ENCODE measurements around the gene POR. TPM values are rescaled to one million over a fixed set of nuclear protein-coding genes. Genes with fewer than 3 reads are reported as not detected.
"Not testable (repeated sequence)": the region's sequence is repeated elsewhere in the genome, so short reads cannot be mapped to it uniquely, and the experiment has no call there.

POR gene
- polyA plus RNA-seq, 1 of the 3 experiments (the other 2 are of a cell fraction), result 68.7 TPM

DNA sequence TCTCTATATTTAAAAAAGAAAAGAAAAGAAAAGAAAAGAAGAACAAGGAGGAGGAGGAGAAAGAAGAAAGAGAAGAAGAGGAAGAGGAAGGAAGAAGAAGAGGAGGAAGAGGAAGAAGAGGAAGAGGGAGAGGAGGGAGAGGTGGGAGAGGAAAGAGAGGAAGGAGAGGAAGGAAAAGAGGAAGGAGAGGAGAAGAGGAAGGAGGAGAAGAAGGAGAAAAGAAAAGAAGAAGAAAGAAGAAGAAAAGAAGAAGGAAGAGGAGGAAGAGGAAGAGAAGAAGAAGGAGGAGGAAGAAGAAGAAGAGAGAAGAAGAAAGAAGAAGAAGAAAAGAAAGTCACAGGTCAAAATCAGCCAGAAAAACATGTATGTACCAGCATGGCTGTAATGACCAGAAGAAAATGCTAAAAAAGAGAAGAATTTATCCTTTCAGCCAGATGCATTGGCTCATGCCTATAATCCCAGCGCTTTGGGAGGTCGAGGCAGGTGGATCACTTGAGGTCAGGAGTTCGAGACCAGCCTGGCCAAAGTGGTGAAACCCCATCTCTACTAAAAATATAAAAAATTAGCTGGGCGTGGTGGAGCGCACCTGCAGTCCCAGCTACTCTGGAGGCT lies 5.3 kb upstream of the POR start:
- no peak for DNase-seq
- no peak overlapping the region for H2AFZ ChIP-seq (ENCODE audit: low read depth)
- H3K9me3 ChIP-seq, result no peaks in the 10 kb centered on the region
- no peak overlapping the region for H3K4me2 ChIP-seq
- no peak overlapping the region for H3K4me3 ChIP-seq (ENCODE audit: low read depth in 2 of 2, low read length in 1 of 2)
- no peaks in the 10 kb centered on the region for H4K20me1 ChIP-seq (ENCODE audit: insufficient read depth)
- no peaks in the 10 kb centered on the region for H3K79me2 ChIP-seq (ENCODE audit: insufficient read depth)
- CTCF ChIA-PET, result interaction anchor here (1.3 to 4.9 kb wide), 2 partner anchors 43 to 111 kb away, joined by 6 to 15 read pairs; no protein-coding TSS in a partner anchor
- 68% methylated on average over 5 of the region's 5 CpGs for WGBS (ENCODE audit: low lambda C conversion rate)
- H3F3A ChIP-seq (replicated peaks; ENCODE audit: insufficient read depth), result peaks cover 9% of the 10 kb centered on the region
- TF ChIP-seq EP300 (IDR thresholded peaks at IDR 0.05; ENCODE audit: borderline replicate concordance in 1 of 2, low read depth in 1 of 2, low read length in 1 of 2), result no peak
- no peak for TF ChIP-seq POLR2AphosphoS5 (IDR thresholded peaks at IDR 0.05; ENCODE audit: low read depth, low read length)
- no peak for TF ChIP-seq MEF2A (IDR thresholded peaks at IDR 0.05; ENCODE audit: borderline replicate concordance, low read depth)
- no peak for TF ChIP-seq NRF1 (IDR thresholded peaks at IDR 0.05; ENCODE audit: low read depth, low read length)
- TF ChIP-seq RFX5 (IDR thresholded peaks at IDR 0.05; ENCODE audit: low read length), result no peak
- TF ChIP-seq SIN3A (IDR thresholded peaks at IDR 0.05; ENCODE audit: borderline replicate concordance, low read depth, low read length), result no peak
- no peak for TF ChIP-seq TCF12 (IDR thresholded peaks at IDR 0.05)
- no peak for TF ChIP-seq RCOR1 (IDR thresholded peaks at IDR 0.05; ENCODE audit: low read length)
- no peak for TF ChIP-seq GATA2 (CRISPR knock-in tag; IDR thresholded peaks at IDR 0.05)
- TF ChIP-seq, protein P1, sequence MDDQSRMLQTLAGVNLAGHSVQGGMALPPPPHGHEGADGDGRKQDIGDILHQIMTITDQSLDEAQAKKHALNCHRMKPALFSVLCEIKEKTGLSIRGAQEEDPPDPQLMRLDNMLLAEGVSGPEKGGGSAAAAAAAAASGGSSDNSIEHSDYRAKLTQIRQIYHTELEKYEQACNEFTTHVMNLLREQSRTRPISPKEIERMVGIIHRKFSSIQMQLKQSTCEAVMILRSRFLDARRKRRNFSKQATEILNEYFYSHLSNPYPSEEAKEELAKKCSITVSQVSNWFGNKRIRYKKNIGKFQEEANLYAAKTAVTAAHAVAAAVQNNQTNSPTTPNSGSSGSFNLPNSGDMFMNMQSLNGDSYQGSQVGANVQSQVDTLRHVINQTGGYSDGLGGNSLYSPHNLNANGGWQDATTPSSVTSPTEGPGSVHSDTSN (IDR thresholded peaks at IDR 0.05), result no peak
- no peak for TF ChIP-seq YY1 (IDR thresholded peaks at IDR 0.05; ENCODE audit: low read depth)
- TF ChIP-seq, protein P2, sequence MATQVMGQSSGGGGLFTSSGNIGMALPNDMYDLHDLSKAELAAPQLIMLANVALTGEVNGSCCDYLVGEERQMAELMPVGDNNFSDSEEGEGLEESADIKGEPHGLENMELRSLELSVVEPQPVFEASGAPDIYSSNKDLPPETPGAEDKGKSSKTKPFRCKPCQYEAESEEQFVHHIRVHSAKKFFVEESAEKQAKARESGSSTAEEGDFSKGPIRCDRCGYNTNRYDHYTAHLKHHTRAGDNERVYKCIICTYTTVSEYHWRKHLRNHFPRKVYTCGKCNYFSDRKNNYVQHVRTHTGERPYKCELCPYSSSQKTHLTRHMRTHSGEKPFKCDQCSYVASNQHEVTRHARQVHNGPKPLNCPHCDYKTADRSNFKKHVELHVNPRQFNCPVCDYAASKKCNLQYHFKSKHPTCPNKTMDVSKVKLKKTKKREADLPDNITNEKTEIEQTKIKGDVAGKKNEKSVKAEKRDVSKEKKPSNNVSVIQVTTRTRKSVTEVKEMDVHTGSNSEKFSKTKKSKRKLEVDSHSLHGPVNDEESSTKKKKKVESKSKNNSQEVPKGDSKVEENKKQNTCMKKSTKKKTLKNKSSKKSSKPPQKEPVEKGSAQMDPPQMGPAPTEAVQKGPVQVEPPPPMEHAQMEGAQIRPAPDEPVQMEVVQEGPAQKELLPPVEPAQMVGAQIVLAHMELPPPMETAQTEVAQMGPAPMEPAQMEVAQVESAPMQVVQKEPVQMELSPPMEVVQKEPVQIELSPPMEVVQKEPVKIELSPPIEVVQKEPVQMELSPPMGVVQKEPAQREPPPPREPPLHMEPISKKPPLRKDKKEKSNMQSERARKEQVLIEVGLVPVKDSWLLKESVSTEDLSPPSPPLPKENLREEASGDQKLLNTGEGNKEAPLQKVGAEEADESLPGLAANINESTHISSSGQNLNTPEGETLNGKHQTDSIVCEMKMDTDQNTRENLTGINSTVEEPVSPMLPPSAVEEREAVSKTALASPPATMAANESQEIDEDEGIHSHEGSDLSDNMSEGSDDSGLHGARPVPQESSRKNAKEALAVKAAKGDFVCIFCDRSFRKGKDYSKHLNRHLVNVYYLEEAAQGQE (IDR thresholded peaks at IDR 0.05; ENCODE audit: low read depth, low read length), result no peak
- TF ChIP-seq, protein P3, sequence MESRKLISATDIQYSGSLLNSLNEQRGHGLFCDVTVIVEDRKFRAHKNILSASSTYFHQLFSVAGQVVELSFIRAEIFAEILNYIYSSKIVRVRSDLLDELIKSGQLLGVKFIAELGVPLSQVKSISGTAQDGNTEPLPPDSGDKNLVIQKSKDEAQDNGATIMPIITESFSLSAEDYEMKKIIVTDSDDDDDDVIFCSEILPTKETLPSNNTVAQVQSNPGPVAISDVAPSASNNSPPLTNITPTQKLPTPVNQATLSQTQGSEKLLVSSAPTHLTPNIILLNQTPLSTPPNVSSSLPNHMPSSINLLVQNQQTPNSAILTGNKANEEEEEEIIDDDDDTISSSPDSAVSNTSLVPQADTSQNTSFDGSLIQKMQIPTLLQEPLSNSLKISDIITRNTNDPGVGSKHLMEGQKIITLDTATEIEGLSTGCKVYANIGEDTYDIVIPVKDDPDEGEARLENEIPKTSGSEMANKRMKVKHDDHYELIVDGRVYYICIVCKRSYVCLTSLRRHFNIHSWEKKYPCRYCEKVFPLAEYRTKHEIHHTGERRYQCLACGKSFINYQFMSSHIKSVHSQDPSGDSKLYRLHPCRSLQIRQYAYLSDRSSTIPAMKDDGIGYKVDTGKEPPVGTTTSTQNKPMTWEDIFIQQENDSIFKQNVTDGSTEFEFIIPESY (IDR thresholded peaks at IDR 0.05; ENCODE audit: borderline replicate concordance, low read depth), result no peak
- TF ChIP-seq ELF1 (IDR thresholded peaks at IDR 0.05), result no peak
- TF ChIP-seq EZH2phosphoT487 (IDR thresholded peaks at IDR 0.05; ENCODE audit: borderline replicate concordance, low read depth), result no peak
- TF ChIP-seq NFIC (IDR thresholded peaks at IDR 0.05; ENCODE audit: borderline replicate concordance), result no peak
- no peak for TF ChIP-seq TEAD4 (IDR thresholded peaks at IDR 0.05; ENCODE audit: borderline replicate concordance, insufficient read depth)
- no peaks in the 10 kb centered on the region for H3K9me2 ChIP-seq
- POLR2A ChIA-PET, result no interaction called here
- no peaks in the 10 kb centered on the region for H3K36me3 ChIP-seq (replicated peaks in 1 of 2; ENCODE audit: control insufficient read depth in 1 of 2, insufficient read depth in 2 of 2, low read length in 1 of 2)
- H3K27ac ChIP-seq (ENCODE audit: low read depth in 2 of 2, low read length in 1 of 2), result no peak overlapping the region
- H3K4me1 ChIP-seq (ENCODE audit: control insufficient read depth in 1 of 2, insufficient read depth in 2 of 2, low read depth in 1 of 2, low read length in 1 of 2), result peaks cover 0 to 4% of the 10 kb centered on the region in 2 experiments; a peak in 1 of 4 replicates
- no peak overlapping the region for H3K9ac ChIP-seq
- H3K27me3 ChIP-seq (ENCODE audit: insufficient read depth), result no peaks in the 10 kb centered on the region

DNA sequence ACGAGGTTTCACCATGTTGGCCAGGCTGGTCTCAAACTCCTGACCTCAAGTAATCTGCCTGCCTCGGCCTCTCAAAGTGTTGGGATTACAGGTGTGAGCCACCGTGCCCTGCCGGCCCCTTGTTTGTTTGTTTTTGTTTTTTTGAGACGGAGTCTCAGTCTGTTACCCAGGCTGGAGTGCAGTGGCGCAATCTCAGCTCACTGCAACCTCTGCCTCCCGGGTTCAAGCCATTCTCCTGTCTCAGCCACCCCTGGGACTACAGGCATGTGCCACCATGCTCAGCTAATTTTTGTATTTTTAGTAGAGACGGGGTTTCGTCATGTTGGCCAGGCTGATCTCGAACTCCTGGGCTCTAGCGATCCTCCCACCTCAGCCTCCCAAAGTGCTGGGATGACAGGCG lies 3.8 kb upstream of the POR start:
- H3K9me2 ChIP-seq; H3K4me3 ChIP-seq (ENCODE audit: low read depth in 2 of 2, low read length in 1 of 2); H3K27me3 ChIP-seq (ENCODE audit: insufficient read depth); POLR2A ChIA-PET; H3K4me2 ChIP-seq; H2AFZ ChIP-seq (ENCODE audit: low read depth); DNase-seq; H3K9ac ChIP-seq; H3K4me1 ChIP-seq (ENCODE audit: control insufficient read depth in 1 of 2, insufficient read depth in 2 of 2, low read depth in 1 of 2, low read length in 1 of 2); H3K27ac ChIP-seq (ENCODE audit: low read depth in 2 of 2, low read length in 1 of 2); H3K36me3 ChIP-seq (replicated peaks in 1 of 2; ENCODE audit: control insufficient read depth in 1 of 2, insufficient read depth in 2 of 2, low read length in 1 of 2); H4K20me1 ChIP-seq (ENCODE audit: insufficient read depth); H3K9me3 ChIP-seq: not testable (repeated sequence)
- 72% methylated on average over 12 of the region's 12 CpGs for WGBS (ENCODE audit: low lambda C conversion rate)
- H3F3A ChIP-seq (replicated peaks; ENCODE audit: insufficient read depth), result peaks cover 10% of the 10 kb centered on the region
- H3K79me2 ChIP-seq (ENCODE audit: insufficient read depth), result peaks cover 10% of the 10 kb centered on the region
- CTCF ChIA-PET, result interaction anchor here (0.7 to 4.9 kb wide), 3 partner anchors 20 to 109 kb away, joined by 4 to 15 read pairs (median 6); no protein-coding TSS in a partner anchor
